ENCODE data around the gene OTOP3.
"Not testable (repeated sequence)": the region's sequence is repeated elsewhere in the genome, so short reads cannot be mapped to it uniquely, and the experiment has no call there.

Gene OTOP3

DNA sequence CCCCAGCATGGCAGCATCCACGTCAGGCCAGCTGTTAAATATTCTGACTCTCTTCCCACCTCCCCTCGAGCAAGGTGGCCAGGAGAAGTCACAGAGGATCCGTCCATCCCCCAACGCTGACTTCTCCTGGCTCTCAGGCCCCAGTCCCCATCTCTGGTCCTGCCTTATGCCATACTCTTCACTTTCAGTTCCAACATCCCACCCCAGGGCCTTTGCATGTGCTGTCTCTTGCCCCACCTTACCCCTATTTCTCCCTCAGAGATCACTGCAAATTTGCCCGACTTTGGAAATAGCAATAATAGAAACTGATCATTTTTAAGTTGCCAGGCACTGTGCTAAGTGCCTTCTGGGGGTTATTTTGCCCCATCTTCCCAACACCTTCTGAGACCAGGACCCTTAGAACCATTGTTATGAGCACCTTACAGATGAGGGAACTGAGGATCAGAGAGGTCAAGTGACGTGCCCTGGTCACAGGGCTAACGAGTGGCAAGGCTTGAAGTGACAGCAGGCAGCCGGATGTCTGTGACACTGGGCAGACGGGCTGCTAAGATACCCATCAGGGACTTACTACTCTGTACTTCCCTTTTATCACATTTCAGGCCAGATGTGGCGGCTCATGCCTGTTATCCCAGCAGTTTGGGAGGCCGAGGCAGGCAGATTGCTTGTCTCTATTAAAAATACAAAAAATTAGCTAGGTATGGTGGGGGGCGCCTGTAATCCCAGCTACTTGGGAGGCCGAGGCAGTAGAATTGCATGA lies 19.1 kb downstream of the OTOP3 start:
- DNase-seq (ENCODE audit: insufficient read length, low spot score), result no peak

DNA sequence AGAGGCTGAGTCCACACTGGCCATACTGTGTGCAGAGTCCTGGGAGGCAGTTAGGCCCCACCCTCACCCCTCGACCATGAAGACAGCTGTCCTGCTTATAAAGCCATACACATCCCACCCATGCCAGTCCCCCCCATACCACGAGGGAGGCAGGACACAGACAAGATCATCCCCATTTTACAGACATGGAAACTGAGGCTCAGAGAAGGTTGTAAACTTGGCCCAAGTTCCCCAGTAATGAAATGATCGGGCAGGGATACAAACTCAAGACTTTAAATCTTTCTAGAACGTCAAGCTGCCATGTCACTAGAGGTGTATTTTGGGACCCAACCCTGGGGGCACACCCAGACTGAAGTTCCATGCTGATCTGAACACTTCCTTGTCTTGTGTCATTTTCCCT lies 20.4 kb downstream of the OTOP3 start:
- DNase-seq (ENCODE audit: insufficient read length, low spot score), result no peak
- no peak for FAIRE-seq
- TF ChIP-seq POLR2A (IDR thresholded peaks at IDR 0.05; ENCODE audit: low read depth, low read length), result no peak

More for the DNA sequence above, 19.1 kb downstream of the OTOP3 start:
- FAIRE-seq, result no peak
- TF ChIP-seq POLR2A (IDR thresholded peaks at IDR 0.05; ENCODE audit: low read depth, low read length), result no peak

DNA sequence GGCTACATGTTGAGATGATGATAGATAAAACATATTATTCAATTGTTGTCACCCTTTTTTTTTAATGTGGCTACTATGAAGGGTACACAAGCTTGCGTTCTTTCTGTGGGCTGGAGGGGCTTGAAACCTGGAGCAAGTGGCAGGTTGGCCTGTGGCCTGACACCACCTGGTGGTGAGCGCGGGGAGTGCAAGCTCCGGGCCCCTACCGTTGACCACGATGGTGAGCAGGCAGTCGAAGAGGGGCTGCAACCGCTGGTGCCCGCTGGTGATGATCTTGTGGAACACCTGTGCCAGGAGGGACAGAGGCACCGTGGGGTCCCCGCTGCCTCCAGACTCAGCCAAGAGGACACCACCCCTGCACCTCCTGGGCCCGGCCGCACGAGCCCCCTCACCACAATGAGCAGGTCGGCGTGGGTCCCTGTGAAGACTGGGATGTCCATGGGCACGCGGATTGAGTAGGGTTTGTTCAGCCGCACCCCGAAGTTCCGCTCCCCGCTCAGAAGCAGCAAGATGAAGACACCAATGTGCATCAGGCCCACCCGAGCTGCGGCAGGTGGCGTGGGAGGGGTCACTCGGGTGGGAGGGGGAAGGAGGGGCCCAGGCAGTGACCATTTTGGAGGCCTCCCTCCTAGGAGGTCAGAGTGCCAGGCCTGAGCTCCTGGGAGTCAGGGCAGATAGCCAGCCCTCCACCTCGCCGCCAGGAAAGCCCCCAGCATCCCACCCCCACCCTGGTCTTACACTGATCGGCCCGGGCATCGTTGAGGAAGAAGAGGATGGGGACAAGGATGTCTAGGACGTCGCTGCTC lies 22.4 kb downstream of the OTOP3 start:
- no peak for TF ChIP-seq POLR2A (IDR thresholded peaks at IDR 0.05; ENCODE audit: low read depth, low read length)
- FAIRE-seq (no peak), DNase-seq (ENCODE audit: insufficient read length, low spot score) (peak; percentile 92)

DNA sequence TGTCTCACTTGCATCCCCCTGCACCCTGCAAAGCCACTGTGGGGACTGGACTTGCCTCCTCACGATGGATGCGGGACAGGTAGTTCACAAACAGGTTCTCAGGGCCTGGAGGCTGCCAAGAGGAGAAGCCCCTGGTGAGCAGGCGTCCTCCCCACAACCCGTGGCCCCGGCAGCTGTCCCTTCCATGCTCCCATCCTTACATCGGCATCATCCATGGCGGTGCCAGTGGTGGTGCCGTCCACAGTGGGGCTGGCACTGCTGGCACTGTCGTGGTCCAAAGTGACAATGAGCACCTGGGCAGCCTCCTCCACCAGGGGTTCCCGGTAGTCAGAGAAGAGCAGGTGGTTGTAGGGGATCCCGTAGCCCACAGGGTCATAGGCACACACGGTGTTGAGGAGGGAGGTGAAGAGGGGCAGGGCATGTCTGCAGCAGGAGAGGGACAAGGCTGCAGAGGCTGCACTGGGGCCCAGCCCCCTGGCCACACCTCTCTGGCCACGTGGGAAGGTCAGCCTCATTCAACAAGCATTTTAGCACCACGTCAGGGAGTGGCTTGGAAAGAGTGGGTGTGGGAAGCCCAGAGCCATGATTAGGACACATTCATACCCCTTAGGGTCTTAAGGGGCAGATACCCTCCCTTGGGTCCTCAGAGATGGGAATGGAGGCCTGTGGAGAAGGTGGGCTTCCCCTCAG lies 24.3 kb downstream of the OTOP3 start:
- no peak for TF ChIP-seq POLR2A (IDR thresholded peaks at IDR 0.05; ENCODE audit: low read depth, low read length)
- DNase-seq (ENCODE audit: insufficient read length, low spot score) (peak; percentile 89), FAIRE-seq (no peak)

DNA sequence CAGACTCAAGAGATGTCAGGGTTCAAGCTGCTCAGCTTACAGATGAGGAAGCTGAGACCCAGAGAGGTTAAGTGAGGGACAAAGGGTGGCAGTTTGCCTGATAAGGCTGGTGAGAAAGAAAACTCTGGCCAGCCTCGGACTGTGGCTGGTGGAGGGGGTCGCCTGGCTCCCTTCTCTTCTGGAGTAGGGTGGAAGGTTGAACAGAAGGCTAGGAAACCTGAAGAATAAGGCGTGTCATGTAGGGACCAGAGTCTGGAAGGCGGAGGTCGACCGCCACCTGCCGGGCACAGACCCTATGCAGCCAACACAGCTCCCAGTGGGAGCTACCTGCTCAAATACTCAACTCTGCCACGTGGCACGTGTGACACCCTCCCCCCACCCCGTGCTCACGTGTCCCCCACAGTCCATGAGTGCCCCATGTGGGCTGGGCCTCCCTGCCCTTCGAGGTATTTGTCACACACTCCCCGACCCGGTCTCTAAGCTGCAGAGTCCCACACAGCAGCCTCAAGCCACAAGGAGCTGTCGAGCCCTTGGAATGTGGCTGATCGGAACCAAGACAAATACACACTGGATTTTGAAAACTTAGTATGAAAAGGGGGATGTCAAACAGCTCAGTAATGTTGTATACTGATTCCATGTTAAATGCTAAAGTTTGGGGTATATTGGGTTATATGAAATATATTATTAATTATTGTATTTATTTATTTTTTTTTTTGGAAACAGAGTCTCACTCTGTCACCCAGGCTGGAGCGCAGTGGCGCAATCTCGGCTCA lies 25.1 kb downstream of the OTOP3 start:
- FAIRE-seq (no peak), DNase-seq (ENCODE audit: insufficient read length, low spot score) (no peak)
- TF ChIP-seq POLR2A (IDR thresholded peaks at IDR 0.05; ENCODE audit: low read depth, low read length), result no peak

DNA sequence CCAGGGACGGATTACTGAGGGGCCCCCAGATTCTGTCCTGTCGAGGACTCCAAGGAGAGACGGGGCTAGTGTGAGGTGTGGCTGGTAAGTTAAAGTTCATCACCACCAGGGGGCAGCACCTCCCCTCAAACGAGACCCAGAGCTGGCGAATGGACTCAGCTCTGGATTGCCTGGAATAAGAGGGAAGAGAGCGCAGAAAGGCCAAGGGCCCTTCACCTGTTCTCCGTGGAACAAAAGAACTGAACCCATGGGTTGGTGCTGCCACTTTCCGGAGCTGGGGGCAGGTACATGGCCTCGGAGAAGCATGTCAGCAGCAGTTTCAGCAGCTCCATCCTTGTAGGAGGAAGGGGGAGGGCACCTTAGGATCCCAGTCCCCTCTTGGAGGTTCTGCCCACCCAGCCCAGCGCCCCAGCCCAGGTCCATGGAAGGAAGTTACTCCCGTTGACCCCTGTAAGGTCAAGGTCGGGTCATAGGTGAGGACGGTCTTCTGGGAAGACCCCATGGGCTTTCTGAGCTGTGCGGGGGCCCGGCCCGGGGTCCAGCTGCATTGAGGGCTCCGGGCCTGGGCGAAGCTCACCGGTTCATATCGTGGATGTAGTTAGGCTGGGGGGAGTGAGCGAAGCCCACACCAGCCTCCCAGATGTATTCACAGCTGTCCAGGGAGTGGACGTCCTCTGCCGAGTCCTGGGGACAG lies 26.1 kb downstream of the OTOP3 start:
- FAIRE-seq, result no peak
- peak; percentile 98 for DNase-seq (ENCODE audit: insufficient read length, low spot score)
- TF ChIP-seq POLR2A (IDR thresholded peaks at IDR 0.05; ENCODE audit: low read depth, low read length), result no peak

DNA sequence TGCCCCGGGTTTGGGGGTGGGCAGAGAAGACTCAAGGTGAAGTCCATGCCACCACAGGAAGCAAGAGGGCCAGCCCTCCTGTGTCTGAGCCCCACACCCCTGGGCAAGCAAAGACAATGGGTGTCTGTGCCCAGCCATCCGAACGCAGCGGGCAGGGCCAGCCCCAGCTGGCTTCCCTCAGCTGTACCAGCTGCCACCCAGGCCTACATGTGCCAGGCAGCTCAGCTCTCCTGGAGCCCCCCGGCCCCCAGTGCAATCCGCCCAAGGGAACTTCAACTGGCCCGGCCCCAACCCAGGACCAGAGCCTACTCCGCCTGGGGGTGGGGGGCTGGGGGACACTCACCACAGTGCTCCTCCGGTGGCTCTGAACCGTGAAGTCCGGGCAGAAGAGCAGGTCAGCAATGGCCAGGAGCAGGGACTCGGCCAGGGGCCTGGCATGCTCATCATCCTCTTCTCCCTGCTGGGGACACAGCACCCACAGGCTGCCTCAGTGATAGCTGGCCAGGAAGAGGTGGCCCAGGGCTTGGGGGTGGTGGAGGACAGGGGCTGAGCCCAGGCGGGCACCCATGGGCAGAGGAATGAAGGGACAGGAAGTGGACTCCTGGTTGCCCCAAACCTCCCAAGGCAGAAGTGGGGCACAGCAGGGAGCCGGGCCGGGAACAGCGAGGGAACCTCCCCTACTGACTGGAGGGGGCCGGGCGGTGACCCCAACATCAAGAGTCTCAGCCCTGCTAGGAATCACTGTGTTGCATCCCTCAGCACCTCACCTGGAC lies 27.1 kb downstream of the OTOP3 start:
- TF ChIP-seq POLR2A (IDR thresholded peaks at IDR 0.05; ENCODE audit: low read depth, low read length), result no peak
- DNase-seq (ENCODE audit: insufficient read length, low spot score) (no peak), FAIRE-seq (no peak)

DNA sequence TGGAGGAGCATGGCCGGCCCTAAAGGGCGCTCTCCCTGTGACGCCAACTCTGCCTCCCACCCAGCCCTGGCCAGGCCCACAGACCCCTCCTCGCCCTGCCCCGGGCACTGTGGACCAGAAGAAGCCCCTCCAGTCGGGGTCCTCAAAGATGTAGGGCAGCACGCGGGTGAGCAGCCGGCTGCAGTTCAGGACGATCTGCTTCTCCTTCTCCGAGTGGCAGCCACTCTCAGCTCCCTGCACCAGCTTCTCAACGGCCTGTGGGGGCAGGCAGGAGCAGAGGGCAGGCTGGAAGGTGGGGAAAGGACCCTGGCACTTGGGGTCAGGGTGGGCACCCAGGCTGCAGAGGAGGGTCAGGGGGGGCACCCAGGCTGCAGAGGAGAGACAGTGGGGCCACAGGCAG lies 28.0 kb downstream of the OTOP3 start:
- no peak for TF ChIP-seq POLR2A (IDR thresholded peaks at IDR 0.05; ENCODE audit: low read depth, low read length)
- FAIRE-seq, result no peak

DNA sequence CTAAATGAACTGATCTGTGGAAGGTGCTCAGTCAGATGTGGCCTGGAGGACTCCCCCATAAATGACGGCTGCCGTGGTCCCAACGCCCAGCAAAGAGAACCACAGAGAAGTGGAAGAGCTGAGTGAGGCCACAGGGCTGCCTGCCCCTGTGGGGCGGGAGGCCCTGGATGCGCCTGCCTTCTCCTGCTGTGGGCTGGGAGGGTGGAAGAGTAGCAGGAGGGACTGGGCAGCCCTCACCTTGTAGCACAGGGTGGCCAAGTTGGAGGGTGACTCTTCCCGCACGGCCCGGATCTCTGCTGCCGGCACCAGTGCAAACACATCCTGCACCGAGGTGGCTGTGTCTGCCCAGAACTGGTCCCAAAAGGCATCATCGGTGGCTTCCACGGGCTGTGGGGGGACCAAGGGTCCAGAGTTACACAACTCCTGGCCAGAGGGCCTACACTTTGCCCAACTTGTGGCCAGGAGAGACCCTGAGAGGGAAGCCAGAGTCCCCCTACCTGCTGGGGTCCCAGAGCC lies 28.6 kb downstream of the OTOP3 start:
- TF ChIP-seq POLR2A (IDR thresholded peaks at IDR 0.05; ENCODE audit: low read depth, low read length), result no peak
- FAIRE-seq, result no peak
- no peak for DNase-seq (ENCODE audit: insufficient read length, low spot score)

More for the DNA sequence above, 28.0 kb downstream of the OTOP3 start:
- DNase-seq (ENCODE audit: insufficient read length, low spot score), result no peak

DNA sequence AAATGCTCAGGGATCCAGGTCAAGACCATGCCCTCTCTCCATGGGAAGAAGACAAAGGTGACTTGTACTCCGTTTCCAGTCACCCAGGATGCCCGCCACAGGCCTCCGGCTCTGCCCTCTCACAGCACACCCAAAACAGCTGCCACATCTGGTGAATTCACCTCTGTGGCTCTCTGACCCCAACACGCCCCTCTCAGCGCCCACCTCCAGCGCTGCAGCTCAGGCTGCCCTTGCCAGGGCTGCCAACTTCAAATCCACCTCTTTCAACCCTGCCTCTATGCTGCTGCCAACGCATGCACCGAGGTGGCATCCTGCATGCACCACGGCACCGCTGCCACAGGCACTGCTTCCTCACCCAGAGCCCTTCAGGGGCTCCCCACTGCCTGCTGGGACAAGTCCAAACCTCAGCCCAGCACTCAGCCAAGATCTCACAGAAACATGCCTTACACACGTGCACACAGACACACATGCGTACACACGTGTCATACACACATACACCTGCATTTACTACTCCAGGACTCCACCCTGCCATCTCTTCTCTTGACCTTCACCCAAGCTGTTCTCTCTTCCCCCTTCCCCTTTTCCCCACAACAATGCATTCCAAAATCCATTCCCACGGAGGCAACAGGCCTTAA lies 29.4 kb downstream of the OTOP3 start:
- no peak for FAIRE-seq
- TF ChIP-seq POLR2A (IDR thresholded peaks at IDR 0.05; ENCODE audit: low read depth, low read length), result no peak

DNA sequence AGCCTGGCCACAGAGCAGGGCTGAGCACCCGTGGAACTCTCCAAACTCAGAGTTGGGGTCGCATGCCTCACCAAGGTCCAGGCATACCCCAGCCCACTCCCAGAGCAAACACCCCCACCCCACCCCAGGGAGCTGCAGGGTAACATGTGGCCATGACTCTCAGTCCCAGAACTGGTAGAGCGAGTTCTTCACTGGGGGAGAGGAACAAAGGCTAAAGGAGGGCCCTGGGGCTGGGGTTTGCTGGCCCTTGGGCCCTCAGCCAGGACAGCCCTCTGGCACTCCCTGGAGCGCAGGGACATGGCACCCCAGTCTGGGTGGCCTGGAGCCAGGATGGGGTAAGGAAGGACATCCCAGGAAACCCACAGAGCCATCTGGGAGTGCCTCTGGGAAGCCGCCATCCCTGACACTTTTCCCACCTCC lies 32.7 kb downstream of the OTOP3 start:
- FAIRE-seq, result no peak
- TF ChIP-seq POLR2A (IDR thresholded peaks at IDR 0.05; ENCODE audit: low read depth, low read length), result no peak
- no peak for DNase-seq (ENCODE audit: insufficient read length, low spot score)

More for the DNA sequence above, 29.4 kb downstream of the OTOP3 start:
- DNase-seq (ENCODE audit: insufficient read length, low spot score), result no peak

DNA sequence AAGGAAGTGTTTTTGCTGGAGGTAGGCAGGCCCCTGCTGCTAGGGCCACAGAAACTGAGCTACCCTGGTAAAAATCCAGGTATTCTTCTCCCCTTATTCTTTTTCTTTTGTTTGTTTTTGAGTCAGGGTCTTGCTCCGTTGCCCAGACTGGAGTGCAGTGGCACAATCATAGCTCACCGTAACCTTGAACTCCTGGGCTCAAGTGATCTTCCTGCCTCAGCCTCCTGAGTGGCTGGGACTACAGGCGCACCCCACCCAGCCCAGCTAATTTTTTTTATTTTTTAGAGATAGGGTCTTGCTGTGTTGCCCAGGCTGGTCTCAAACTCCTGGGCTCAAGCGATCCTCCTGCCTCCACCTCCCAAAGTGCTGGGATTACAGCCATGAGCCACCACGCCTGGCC lies 33.8 kb downstream of the OTOP3 start:
- not testable (repeated sequence) for DNase-seq (ENCODE audit: insufficient read length, low spot score); FAIRE-seq
